Mesodermal cell (in vitro differentiated cells): ENCODE results near the gene SPANXA1. TPM values are rescaled to one million over a fixed set of nuclear protein-coding genes. Genes with fewer than 3 reads are reported as not detected.
"Not testable (repeated sequence)": the region's sequence is repeated elsewhere in the genome, so short reads cannot be mapped to it uniquely, and the experiment has no call there.

ENCODE experiments used
- H3K27ac ChIP-seq: 2 replicates; pipeline ENCODE4 v1.7.0; 2013; ENCODE audit warnings: mild to moderate bottlenecking, low read depth, low read length, moderate library complexity; ENCODE audit not compliant: severe bottlenecking
- H3K36me3 ChIP-seq: 2 replicates; pipeline ENCODE4 v1.7.1; 2013; ENCODE audit warnings: mild to moderate bottlenecking, low read length, moderate library complexity; ENCODE audit not compliant: control insufficient read depth, insufficient read depth
- H3K4me1 ChIP-seq: one replicate; pipeline ENCODE4 v1.7.1; 2013; ENCODE audit warnings: mild to moderate bottlenecking, low read length; ENCODE audit not compliant: insufficient read depth, control insufficient read depth, poor library complexity, severe bottlenecking
- H3K4me3 ChIP-seq: 2 replicates; pipeline ENCODE4 v1.7.0; 2013; ENCODE audit warnings: low read length, control low read depth, mild to moderate bottlenecking; ENCODE audit not compliant: insufficient read depth, poor library complexity, severe bottlenecking; ENCODE audit errors: extremely low read depth
- H3K9me3 ChIP-seq: 2 replicates; pipeline ENCODE4 v1.7.1; 2013; ENCODE audit warnings: mild to moderate bottlenecking, low read length, moderate library complexity; ENCODE audit not compliant: control insufficient read depth
- WGBS, 2 experiments: methylation state at CpG; one replicate each; pipeline ENCODE4 v1.1.5; 2013; ENCODE audit warnings: missing lambda C conversion rate in 2 of 2; ENCODE audit not compliant: insufficient coverage in 2 of 2; 5-methylcytosine and 5-hydroxymethylcytosine counted together
- polyA plus RNA-seq, 2 experiments: library from polyadenylated mRNA; stranded (reverse); fragments of 50-300 nt; gene quantifications; one replicate each; pipeline ENCODE4 v1.2.3, GENCODE V29; 2013

The SPANXA1 gene, protein sequence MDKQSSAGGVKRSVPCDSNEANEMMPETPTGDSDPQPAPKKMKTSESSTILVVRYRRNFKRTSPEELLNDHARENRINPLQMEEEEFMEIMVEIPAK
- polyA plus RNA-seq (2013, experiment 1 of 2), result not detected
- not detected for polyA plus RNA-seq (2013, experiment 2 of 2)

DNA sequence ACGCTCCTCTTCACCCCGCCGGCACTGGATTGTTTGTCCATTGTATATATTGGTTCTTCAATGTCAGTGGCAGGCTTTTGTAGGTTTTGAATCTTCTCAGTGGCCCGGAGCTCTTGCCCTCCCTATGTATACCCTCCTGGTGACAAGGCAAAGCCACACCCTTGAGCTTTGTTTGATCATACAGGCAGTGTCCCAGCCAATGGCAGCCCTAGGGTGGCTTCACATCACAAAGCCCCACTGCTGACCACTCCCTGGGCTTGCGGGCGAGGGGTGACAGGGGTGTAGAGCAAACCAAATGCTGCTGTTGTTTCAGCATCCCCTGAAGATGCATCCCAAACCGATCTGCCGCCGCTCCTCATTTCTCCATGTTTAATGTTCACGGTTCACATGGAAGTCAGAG lies at the start of gene SPANXA1:
Gene SPANXA1, minus strand, starts transcription at position 101 of the 400 bp plus-strand sequence. Its CDS starts 60 bp downstream, at position 41.
- H3K27ac ChIP-seq, H3K9me3 ChIP-seq, H3K4me1 ChIP-seq, H3K36me3 ChIP-seq, H3K4me3 ChIP-seq: not testable (repeated sequence)
- WGBS, 2 experiments, result no CpG with 5 or more reads among the region's 10 CpGs

DNA sequence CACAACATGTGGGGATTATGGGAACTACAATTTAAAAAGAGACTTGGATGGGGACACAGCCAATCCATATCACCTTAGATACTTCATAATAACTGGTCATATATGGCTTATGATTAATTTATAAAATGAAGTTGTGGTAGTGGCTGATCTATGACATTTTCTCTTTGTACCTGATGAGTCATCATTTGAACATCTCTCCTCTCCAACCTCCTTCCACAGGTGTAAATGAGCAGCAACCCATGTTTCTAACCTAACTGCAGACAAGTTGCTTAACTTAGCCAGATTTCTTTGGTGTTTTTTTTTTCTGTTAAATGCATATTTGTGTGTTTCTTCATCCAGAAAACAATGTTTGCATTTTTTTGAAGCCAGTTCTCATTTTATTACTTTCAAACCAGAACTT lies 47.6 kb upstream of the SPANXA1 start:
- Histone ChIP-seq H3K4me1 (no peaks in the 10 kb centered on the region), H3K9me3 (no peaks in the 10 kb centered on the region), H3K27ac (no peak overlapping the region), H3K36me3 (no peaks in the 10 kb centered on the region), H3K4me3 (no peak overlapping the region)

DNA sequence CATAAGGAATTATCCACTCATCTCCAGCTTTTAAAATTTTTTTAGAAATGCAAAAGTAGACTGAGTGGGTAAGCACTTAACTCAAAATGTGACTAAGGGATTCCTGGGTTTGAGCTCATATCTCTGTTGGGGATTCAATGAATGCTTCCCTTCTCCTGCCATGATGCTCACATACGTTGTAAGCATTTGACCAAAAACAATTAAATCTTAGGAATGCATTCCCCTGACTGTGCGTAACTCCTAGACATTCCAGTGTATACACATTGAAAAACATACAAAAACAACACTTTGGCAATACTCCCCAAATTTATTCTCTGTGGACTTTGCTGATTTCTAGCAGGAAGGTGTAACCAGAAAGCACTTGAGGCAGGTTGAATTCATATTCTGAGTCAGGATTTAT lies 34.8 kb upstream of the SPANXA1 start:
- Histone ChIP-seq H3K4me1 (no peaks in the 10 kb centered on the region), H3K4me3 (no peak overlapping the region), H3K9me3 (no peaks in the 10 kb centered on the region), H3K27ac (no peak overlapping the region), H3K36me3 (no peaks in the 10 kb centered on the region)
- no CpG with 5 or more reads among the region's 2 CpGs for WGBS, 2 experiments

DNA sequence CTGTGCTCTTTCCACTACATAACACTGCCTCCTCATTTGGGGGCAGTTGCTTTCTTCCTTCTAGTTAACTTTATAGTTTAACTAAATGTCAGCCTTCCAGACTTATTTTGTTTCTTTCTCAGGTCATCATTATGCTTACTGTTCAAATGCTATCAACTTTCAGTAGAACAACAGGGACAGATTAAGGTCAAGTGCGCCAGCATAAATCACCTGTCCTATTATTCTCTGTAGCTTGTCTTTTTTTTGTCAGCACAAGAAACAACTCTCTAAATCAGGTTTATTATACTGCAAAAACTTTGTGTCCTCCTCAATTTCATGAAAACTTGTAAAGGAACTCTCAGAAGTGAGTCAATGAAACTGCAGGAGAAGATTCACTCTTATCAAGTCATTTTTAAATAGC lies 24.6 kb upstream of the SPANXA1 start:
- no peak overlapping the region for H3K4me3 ChIP-seq
- H3K27ac ChIP-seq, result no peak overlapping the region
- H3K9me3 ChIP-seq, result no peaks in the 10 kb centered on the region
- WGBS, 2 experiments, result no CpG with 5 or more reads among the region's 1 CpG
- H3K36me3 ChIP-seq, result no peaks in the 10 kb centered on the region
- no peaks in the 10 kb centered on the region for H3K4me1 ChIP-seq

DNA sequence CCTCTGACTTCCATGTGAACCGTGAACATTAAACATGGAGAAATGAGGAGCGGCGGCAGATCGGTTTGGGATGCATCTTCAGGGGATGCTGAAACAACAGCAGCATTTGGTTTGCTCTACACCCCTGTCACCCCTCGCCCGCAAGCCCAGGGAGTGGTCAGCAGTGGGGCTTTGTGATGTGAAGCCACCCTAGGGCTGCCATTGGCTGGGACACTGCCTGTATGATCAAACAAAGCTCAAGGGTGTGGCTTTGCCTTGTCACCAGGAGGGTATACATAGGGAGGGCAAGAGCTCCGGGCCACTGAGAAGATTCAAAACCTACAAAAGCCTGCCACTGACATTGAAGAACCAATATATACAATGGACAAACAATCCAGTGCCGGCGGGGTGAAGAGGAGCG lies 4.9 kb upstream of the SPANXA1 start, which contains the start of gene SPANXA2:
Gene SPANXA2, plus strand, starts transcription at position 301 of the 400 bp plus-strand sequence. Its CDS starts 60 bp downstream, at position 361.
- not testable (repeated sequence) for H3K36me3 ChIP-seq, H3K4me3 ChIP-seq, H3K4me1 ChIP-seq, H3K27ac ChIP-seq, H3K9me3 ChIP-seq
- WGBS, 2 experiments, result no CpG with 5 or more reads among the region's 10 CpGs

DNA sequence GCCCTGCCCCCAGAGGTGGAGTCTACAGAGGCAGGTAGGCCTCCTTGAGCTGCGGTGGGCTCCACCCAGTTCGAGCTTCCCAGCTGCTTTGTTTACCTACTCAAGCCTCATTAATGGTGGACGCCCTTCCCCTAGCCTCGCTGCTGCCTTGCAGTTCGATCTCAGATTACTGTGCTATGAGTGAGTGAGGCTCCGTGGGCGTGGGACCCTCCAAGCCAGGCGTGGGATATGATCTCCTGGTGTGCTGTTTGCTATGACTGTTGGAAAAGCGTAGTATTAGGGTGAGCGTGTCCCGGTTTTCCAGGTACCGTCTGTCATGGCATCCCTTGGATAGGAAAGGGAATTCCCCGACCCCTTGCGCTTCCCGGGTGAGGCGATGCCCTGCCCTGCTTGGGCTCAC lies 42.0 kb downstream of the SPANXA1 start:
- H3K36me3 ChIP-seq, H3K27ac ChIP-seq, H3K4me3 ChIP-seq, H3K9me3 ChIP-seq, H3K4me1 ChIP-seq: not testable (repeated sequence)
- no CpG with 5 or more reads among the region's 16 CpGs for WGBS, 2 experiments
